Suprapubic skin (tissue), 4 donors: Measurements from ENCODE around the gene SLC1A5.

ENCODE experiments used
- CTCF ChIP-seq, 2 donors: fragments of 200-600 bp in 1 of 2; fragments of 450-650 bp in 1 of 2; sonication (generic) in 1 of 2; IDR thresholded peaks; one replicate each; pipeline ENCODE4 v1.5.1; 2016 to 2019; ENCODE audit warnings: antibody characterized with exemption in 2 of 2, mild to moderate bottlenecking in 1 of 2, moderate library complexity in 1 of 2
- EP300 ChIP-seq: sonication (generic); formaldehyde crosslinking; IDR thresholded peaks from one replicate; pipeline ENCODE4 v1.6.1; 2017; ENCODE audit warnings: antibody characterized with exemption
- POLR2A ChIP-seq, 2 donors: fragments of 450-650 bp; IDR thresholded peaks; one replicate each; pipeline ENCODE4 v1.6.1; 2017; ENCODE audit warnings: antibody characterized with exemption in 2 of 2, mild to moderate bottlenecking in 2 of 2, moderate library complexity in 2 of 2
- POLR2AphosphoS5 ChIP-seq, 3 donors: sonication (generic); formaldehyde crosslinking; IDR thresholded peaks; one replicate each; pipeline ENCODE4 v1.6.1; 2017; ENCODE audit warnings: antibody characterized with exemption in 3 of 3

GRCh38 chr19:46838160-46838559 lies 49.8 kb upstream of the SLC1A5 start:
- no peak for TF ChIP-seq CTCF (IDR thresholded peaks at IDR 0.05)
- no peak for TF ChIP-seq POLR2AphosphoS5 (IDR thresholded peaks at IDR 0.05)
- no peak for TF ChIP-seq POLR2A (IDR thresholded peaks at IDR 0.05)
- TF ChIP-seq EP300: no peak
